OCI-LY3 (cell line): ENCODE results near the gene DIP2C.

Experiments
- EZH2phosphoT487 ChIP-seq: fragments of 200-600 bp; shearing (Covaris generic); IDR thresholded peaks from 2 replicates; pipeline ENCODE4 v1.6.1; 2018; ENCODE audit warnings: antibody characterized with exemption, mixed run types, low read depth
- TF ChIP-seq, protein P1 (sequence below): fragments of 200-600, 300-600 bp; sonication (generic); IDR thresholded peaks from 2 replicates; pipeline ENCODE4 v1.5.1; 2014; ENCODE audit warnings: antibody characterized with exemption, low read length, low read depth

DNA sequence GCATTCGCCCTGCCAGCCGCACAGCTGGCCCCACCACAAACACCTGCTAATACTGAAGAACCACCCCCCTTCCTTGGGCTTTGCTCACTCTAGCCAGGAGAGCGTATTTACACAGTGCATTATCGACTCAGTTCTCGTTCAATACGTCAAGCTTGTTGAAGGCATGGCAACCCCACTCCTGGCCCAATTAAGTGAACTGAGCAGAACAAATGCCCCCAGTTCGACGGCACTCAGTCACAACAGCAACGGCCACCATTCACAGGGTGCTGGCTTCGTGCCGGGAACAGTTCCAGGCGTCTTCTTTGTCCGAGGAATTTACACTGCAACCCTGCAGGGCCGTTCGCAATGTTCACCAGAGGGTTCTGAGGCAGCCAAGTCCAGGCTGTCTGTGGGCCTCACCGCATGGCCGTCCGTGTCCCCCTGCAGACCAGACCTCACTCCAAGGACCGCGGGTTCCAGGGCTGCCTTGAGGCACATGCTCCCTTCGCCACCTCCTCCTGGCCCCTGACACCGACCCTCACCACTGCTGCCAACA is 175.3 kb downstream of the DIP2C start:
- TF ChIP-seq, protein P1, sequence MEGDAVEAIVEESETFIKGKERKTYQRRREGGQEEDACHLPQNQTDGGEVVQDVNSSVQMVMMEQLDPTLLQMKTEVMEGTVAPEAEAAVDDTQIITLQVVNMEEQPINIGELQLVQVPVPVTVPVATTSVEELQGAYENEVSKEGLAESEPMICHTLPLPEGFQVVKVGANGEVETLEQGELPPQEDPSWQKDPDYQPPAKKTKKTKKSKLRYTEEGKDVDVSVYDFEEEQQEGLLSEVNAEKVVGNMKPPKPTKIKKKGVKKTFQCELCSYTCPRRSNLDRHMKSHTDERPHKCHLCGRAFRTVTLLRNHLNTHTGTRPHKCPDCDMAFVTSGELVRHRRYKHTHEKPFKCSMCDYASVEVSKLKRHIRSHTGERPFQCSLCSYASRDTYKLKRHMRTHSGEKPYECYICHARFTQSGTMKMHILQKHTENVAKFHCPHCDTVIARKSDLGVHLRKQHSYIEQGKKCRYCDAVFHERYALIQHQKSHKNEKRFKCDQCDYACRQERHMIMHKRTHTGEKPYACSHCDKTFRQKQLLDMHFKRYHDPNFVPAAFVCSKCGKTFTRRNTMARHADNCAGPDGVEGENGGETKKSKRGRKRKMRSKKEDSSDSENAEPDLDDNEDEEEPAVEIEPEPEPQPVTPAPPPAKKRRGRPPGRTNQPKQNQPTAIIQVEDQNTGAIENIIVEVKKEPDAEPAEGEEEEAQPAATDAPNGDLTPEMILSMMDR = no peak
- TF ChIP-seq EZH2phosphoT487 = no peak
